Retina (tissue), 1 donor: ENCODE measurements around the gene CCNA2.
A peak's percentile ranks its signal among the peaks of the same experiment; 100 is the strongest.

Experiments used
- DNase-seq: peaks from one replicate; pipeline ENCODE4 v3.0.0-alpha.2; 2016

CCNA2 gene

DNA sequence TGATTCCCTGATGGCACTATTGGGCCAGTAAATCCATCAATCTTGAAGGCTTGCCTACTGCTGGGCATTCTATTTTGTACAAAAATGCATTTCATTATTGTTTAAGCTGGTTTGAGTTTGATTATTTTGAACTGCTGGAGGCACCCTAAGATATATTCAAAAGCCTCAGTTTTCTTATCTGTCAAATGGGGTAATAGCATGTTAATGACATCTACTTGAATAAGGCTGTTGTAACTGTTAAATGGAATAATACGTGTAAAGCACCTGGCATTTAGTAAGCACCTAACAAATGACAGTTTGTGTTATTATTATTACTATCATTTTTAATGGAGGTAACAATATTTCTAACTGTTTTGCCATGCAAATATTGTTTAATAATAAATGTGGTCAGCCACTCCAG lies 51.8 kb downstream of the CCNA2 start:
- no peak for DNase-seq

DNA sequence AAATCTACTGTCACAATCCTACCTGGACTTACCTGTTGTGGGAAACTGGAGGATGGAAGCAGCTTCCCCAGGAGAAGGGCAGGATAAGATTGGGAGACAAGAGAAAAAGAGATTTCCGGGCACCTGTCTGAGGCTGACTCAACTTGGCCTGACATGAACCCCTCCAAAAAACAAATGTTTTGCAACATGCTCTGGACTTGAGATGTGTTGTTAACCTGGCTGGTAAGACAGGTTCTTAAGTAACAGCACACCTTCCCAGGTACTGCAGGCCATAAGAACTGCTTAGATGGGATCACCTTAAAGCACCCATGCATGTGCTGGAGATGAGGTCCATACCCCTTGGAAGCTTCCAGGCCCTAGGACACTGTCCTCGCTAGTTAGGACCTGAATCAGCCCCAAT lies 54.3 kb downstream of the CCNA2 start:
- DNase-seq: no peak

- peak; percentile 64 for DNase-seq
Measured at GRCh38 chr4:121767166-121767565, 56.5 kb downstream of the CCNA2 start.
